ENCODE measurements around the gene MACROD2. TPM values are rescaled to one million over a fixed set of nuclear protein-coding genes. Genes with fewer than 3 reads are reported as not detected.

The MACROD2 gene
- total RNA-seq, 2 experiments from 2014 or later, result not detected

DNA sequence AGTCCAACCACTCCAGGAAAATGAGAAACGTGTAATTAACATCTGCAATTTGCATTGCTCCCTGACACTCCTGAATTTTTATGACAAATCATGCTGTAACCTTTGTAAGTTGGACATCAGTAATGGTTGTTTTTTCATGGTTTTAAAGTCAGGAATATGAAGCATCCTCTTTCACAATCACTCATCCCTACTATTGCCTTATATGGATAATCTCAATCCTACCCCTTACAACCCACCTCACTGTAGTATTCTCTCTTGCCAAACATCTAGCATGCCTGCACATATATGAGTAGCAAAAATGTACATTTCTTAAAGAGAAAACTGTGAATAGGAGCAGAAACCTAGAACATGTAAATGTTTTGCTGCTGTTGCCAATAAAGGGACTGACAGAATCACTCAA, 1848.5 kb downstream of the MACROD2 start:
- Mint-ChIP-seq H3K27me3 (no peaks in the 10 kb centered on the region), H3K4me1 (no peaks in the 10 kb centered on the region), H3K27ac (no peak overlapping the region), H3K4me3 (no peak overlapping the region), H3K9me3 (peaks cover 4% of the 10 kb centered on the region), H3K36me3 (ENCODE audit: low read depth) (no peaks in the 10 kb centered on the region)
- ChIA-PET CTCF (no interaction called here), POLR2A (no interaction called here)
- DNase-seq, result no peak

DNA sequence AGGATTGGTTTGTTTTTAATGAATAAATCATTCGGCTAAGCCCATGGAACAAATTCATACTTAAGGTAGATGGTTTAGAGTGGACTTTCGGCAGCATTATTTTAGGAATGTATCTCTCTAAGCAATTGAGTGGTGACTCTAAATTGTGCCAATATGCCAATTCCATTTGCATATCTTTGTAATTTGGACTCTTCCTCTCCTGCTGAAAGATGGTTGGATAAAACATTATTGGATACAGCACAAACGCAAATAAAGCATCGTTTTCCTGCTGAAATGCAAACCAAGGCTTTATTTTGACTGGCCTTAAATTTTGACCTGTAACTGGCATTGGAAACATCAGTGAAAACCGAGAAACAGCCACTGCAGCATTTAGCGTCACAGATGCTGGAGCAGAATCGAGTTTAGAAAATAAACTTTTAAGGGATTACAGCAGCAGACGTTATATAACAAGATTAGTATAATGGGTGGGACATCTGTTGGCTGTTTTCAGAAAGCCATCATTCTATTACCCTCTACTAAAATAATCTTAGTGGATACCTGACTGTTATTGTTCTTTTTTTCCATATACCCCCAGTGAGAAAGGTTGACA, 1852.0 kb downstream of the MACROD2 start:
- peaks cover 15% of the 10 kb centered on the region for H3K9me3 Mint-ChIP-seq
- no peaks in the 10 kb centered on the region for H3K4me1 Mint-ChIP-seq
- no peak overlapping the region for H3K4me3 Mint-ChIP-seq
- no peak for DNase-seq
- H3K27ac Mint-ChIP-seq, result no peak overlapping the region
- no peaks in the 10 kb centered on the region for H3K27me3 Mint-ChIP-seq
- CTCF ChIA-PET, result no interaction called here
- POLR2A ChIA-PET, result no interaction called here
- H3K36me3 Mint-ChIP-seq (ENCODE audit: low read depth), result no peaks in the 10 kb centered on the region

DNA sequence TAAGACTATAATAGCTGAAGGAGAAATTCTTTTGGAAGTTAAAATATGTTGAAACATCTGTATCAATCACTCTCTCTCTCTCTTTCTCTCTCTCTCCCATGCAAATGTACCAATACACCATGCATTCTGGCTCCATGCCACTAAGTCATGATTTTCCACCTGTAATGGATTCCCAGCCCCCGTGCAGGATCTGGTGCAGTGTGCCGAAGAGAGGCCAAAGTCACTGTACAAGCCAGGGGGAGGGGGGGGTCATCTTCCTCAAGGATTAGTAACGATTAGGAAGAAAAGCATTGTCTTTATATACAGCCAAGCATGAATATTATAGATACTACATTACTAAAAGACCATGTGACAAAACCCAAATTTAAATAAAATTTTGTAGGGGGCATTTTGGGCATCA, 1852.8 kb downstream of the MACROD2 start:
- no peak for DNase-seq
- Mint-ChIP-seq H3K27ac (no peak overlapping the region), H3K4me1 (no peaks in the 10 kb centered on the region), H3K4me3 (no peak overlapping the region), H3K36me3 (ENCODE audit: low read depth) (no peaks in the 10 kb centered on the region), H3K9me3 (peaks cover 16% of the 10 kb centered on the region), H3K27me3 (no peaks in the 10 kb centered on the region)
- POLR2A ChIA-PET, result no interaction called here
- CTCF ChIA-PET, result no interaction called here

DNA sequence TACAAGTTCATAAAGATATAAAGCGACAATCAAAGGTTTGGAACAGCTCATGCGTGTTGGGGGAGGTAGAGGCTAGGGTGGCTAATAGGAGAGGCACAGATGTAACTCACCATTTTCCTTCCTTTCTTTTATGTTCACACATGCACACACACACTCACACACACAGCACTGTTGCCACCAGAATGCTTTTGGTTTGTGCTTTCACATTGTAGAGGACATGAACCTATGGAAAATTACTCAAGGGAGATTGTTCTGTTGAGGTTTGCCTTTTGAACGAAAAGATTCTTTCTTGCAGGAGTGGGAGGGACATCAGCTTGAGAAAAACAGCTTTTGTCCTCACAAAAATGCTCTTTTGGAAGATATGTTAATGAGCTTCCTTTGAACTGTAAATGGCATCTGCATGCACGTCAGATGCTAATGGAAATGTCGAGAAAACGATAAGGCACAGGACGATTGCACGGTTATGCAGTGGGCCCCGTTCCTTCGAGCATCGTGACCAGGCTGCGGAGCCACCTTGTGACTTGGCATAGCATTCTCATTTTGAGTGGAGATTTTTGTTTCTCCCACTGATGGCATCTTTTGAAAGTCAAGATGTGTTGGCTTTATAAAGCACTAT, 1853.8 kb downstream of the MACROD2 start:
- Mint-ChIP-seq H3K27ac (no peak overlapping the region), H3K27me3 (no peaks in the 10 kb centered on the region), H3K4me3 (no peak overlapping the region), H3K4me1 (no peaks in the 10 kb centered on the region), H3K9me3 (peaks cover 17% of the 10 kb centered on the region), H3K36me3 (ENCODE audit: low read depth) (no peaks in the 10 kb centered on the region)
- DNase-seq, result no peak
- ChIA-PET CTCF (no interaction called here), POLR2A (no interaction called here)

DNA sequence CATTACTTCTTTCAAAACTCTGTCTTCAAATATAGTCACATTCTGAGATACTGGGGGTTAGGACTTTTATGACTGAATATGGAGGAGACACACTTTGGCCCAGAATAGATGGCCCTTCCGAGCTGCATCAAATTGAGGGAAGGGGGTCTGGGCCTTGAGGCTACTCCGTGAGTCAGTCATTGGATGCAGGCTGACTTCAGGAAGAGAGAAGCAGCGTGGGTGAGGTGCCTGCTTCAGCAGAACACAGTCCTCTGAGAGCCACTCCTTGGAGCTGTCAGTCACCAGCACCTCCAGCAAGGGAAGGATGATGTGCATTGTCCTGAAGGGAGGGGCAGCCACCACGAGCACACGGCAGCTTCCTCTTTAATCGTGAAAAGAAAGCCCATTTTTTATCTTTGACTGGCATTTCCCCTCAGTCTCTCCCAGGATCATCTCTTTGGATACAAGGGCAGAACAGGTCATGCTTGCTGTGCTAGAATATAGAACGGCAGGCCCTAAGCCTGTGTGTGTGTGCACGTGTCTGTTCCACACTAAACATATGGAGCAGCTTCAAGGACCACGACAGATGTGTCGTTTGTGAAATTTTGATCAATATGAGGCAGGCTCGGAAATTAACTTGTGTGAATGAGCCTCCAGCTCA, 1856.4 kb downstream of the MACROD2 start:
- H3K27me3 Mint-ChIP-seq, result no peaks in the 10 kb centered on the region
- no peak for DNase-seq
- no peak overlapping the region for H3K27ac Mint-ChIP-seq
- no peaks in the 10 kb centered on the region for H3K4me1 Mint-ChIP-seq
- H3K9me3 Mint-ChIP-seq, result peaks cover 17% of the 10 kb centered on the region
- no peaks in the 10 kb centered on the region for H3K36me3 Mint-ChIP-seq (ENCODE audit: low read depth)
- ChIA-PET CTCF (no interaction called here), POLR2A (no interaction called here)
- H3K4me3 Mint-ChIP-seq, result no peak overlapping the region

DNA sequence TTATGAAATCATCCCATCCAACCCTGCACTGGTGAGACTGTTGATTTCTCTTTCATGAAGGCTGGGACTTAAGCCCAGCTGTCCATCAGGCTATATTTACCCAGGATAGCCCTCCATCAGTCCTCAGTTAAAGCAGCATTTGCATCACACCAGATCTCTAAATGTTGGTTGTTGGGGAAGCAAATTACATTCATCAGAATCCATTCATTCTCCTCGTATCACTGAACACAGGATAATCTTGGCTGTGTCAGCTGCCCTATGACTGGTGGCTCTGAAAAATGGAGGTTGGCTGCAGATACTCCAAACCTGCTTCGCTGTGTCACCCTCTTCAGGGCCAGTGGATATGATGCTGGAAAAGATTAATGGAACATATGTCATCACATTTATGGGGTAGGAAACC, 1859.6 kb downstream of the MACROD2 start:
- Mint-ChIP-seq H3K4me3 (no peak overlapping the region), H3K27ac (no peak overlapping the region), H3K9me3 (peaks cover 11% of the 10 kb centered on the region), H3K4me1 (no peaks in the 10 kb centered on the region), H3K36me3 (ENCODE audit: low read depth) (no peaks in the 10 kb centered on the region), H3K27me3 (no peaks in the 10 kb centered on the region)
- POLR2A ChIA-PET, result no interaction called here
- CTCF ChIA-PET, result no interaction called here
- DNase-seq, result no peak

DNA sequence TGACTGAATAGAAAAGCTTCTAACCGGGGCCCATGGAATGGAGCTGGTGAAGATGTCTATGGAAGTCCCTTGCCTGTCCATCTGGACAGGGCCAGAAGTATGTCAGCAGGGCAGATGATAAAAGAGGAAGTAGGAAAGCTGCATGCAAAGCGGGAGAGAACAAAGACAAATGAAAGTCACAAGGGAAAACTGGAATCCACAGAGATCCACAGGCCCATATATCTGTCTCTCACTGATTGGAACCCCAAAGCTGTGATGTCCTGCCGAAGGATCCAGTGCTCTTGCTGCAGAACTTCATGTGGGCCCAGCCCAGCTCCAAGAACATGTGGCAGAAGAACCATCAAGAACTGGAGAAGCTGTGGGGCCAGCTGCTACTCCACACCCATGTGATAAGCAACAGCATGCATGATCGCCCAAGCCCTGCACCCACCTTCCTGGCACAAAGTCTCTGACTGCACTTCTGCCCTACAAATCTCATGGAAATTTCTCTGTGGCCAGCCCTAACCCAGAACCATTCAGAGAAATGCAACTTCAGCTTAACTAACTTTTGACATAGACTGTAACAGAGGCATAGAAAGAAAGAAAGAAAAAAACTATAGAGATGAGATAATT, 1862.0 kb downstream of the MACROD2 start:
- H3K27me3 Mint-ChIP-seq, result no peaks in the 10 kb centered on the region
- no peak overlapping the region for H3K4me3 Mint-ChIP-seq
- ChIA-PET POLR2A (no interaction called here), CTCF (no interaction called here)
- no peak overlapping the region for H3K27ac Mint-ChIP-seq
- H3K4me1 Mint-ChIP-seq, result no peaks in the 10 kb centered on the region
- H3K9me3 Mint-ChIP-seq, result peaks cover 5% of the 10 kb centered on the region
- DNase-seq, result no peak
- no peaks in the 10 kb centered on the region for H3K36me3 Mint-ChIP-seq (ENCODE audit: low read depth)

DNA sequence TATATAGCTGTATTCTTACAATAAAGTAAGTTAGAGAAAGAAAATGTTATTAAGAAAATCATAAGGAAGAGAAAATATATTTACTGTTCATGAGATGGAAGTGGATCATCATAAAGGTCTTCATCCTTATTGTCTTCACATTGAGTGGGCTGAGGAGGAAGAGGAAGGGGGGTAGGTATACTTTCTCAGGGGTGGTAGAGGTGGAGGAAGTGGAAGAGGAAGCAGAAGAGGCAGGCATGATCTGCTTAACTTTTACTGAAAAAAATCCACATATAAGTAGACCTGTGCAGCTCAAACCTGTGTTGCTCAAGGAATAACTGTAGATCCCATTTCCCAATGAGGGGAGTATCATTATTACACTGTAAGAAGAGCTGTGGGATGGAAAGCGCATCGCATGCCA, 1863.7 kb downstream of the MACROD2 start:
- CTCF ChIA-PET, result no interaction called here

DNA sequence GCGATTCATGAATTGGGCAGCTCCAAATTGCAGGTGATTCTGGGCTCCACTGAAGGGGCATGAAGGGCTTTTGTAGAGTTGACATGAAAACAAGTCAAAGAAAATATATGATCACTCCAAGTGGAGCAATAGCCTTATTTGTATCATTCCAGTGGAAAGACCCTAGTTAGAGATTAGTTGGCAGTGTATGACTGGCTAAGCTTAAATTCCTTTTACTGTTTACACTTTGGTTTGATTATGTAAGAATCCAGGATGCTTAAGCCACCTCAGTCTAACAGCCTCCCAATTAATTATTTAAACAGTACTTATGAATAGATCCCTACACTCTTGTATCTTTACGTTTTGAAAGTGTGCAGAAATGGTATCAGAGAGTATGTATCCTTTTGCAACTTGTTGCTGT, 1865.5 kb downstream of the MACROD2 start:
- peaks cover 3% of the 10 kb centered on the region for H3K9me3 Mint-ChIP-seq
- H3K27me3 Mint-ChIP-seq, result no peaks in the 10 kb centered on the region
- no peaks in the 10 kb centered on the region for H3K4me1 Mint-ChIP-seq
- no peak for DNase-seq
- H3K36me3 Mint-ChIP-seq (ENCODE audit: low read depth), result no peaks in the 10 kb centered on the region
- no peak overlapping the region for H3K27ac Mint-ChIP-seq
- ChIA-PET CTCF (no interaction called here), POLR2A (no interaction called here)
- no peak overlapping the region for H3K4me3 Mint-ChIP-seq

More for the DNA sequence above, 1863.7 kb downstream of the MACROD2 start:
- Mint-ChIP-seq H3K9me3 (peaks cover 3% of the 10 kb centered on the region), H3K4me3 (no peak overlapping the region), H3K27ac (no peak overlapping the region), H3K4me1 (no peaks in the 10 kb centered on the region), H3K27me3 (no peaks in the 10 kb centered on the region), H3K36me3 (ENCODE audit: low read depth) (no peaks in the 10 kb centered on the region)
- POLR2A ChIA-PET, result no interaction called here
- DNase-seq, result no peak

DNA sequence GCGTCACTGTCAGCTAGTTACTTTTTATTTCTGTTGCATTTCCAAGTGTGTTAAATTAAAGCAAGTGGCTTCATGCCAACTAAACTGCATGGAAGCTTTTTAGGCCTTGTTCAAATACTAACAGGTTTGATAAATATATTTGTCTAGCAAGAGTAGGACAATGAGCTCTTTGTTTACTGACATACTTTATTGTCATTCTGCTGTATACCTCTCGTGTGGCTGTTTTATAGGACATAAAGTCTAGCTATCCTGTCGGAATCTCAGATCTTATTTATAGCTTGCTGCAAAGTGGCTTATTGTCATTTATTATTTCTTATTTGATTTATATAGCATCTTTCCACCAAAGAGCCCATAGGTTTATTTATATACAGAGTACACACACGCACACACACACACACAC, 1866.9 kb downstream of the MACROD2 start:
- ChIA-PET POLR2A (no interaction called here), CTCF (no interaction called here)
- DNase-seq, result no peak
- no peaks in the 10 kb centered on the region for H3K27me3 Mint-ChIP-seq
- H3K4me3 Mint-ChIP-seq, result no peak overlapping the region
- H3K27ac Mint-ChIP-seq, result no peak overlapping the region
- no peaks in the 10 kb centered on the region for H3K4me1 Mint-ChIP-seq
- H3K9me3 Mint-ChIP-seq, result peaks cover 4% of the 10 kb centered on the region
- no peaks in the 10 kb centered on the region for H3K36me3 Mint-ChIP-seq (ENCODE audit: low read depth)

DNA sequence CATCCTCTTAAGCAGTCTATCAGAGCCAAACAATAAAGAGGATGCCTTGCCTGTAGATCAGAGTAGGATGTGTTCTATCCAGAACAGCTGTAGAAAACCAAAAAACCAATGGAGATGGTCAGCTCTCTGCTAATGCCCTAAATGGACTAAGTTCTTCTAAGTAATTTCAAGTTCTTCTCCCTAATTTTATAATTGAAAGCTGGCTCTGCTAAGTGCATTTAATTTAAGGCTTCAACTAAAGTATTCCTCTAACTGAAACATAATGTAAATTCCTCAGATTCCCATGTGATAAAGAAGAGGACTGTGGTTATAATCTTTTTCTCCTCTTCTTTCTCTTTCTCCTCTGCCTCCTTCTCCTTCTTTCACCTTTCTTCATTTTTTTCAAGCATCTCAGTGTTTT, 1868.4 kb downstream of the MACROD2 start:
- peaks cover 7% of the 10 kb centered on the region for H3K9me3 Mint-ChIP-seq
- no peaks in the 10 kb centered on the region for H3K36me3 Mint-ChIP-seq (ENCODE audit: low read depth)
- ChIA-PET POLR2A (no interaction called here), CTCF (no interaction called here)
- no peaks in the 10 kb centered on the region for H3K4me1 Mint-ChIP-seq
- no peak overlapping the region for H3K4me3 Mint-ChIP-seq
- no peaks in the 10 kb centered on the region for H3K27me3 Mint-ChIP-seq
- H3K27ac Mint-ChIP-seq, result no peak overlapping the region
- no peak for DNase-seq

DNA sequence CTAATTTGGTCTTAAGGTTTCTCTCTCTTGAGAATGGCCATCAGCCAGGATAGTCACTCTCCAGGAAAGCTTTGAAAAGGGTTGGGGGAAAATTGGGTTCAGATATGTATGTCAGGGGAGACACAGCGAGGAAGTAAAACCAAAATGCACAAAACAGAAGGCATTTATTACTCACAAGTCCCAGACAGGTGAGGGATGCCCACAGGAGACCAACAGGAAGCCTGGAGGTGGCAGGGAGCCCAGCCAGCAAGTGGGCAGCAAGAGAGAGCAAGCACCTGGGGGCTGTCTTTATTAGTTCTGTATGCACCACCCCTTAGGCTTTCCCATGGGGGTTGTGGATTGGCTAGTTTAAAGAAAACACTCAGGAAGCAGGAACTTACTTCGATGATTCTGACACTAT, 1870.2 kb downstream of the MACROD2 start:
- no peak for DNase-seq
- H3K27ac Mint-ChIP-seq, result no peak overlapping the region
- CTCF ChIA-PET, result no interaction called here
- H3K9me3 Mint-ChIP-seq, result peaks cover 5% of the 10 kb centered on the region
- POLR2A ChIA-PET, result no interaction called here
- no peak overlapping the region for H3K4me3 Mint-ChIP-seq
- H3K27me3 Mint-ChIP-seq, result no peaks in the 10 kb centered on the region
- H3K36me3 Mint-ChIP-seq (ENCODE audit: low read depth), result no peaks in the 10 kb centered on the region
- H3K4me1 Mint-ChIP-seq, result no peaks in the 10 kb centered on the region

DNA sequence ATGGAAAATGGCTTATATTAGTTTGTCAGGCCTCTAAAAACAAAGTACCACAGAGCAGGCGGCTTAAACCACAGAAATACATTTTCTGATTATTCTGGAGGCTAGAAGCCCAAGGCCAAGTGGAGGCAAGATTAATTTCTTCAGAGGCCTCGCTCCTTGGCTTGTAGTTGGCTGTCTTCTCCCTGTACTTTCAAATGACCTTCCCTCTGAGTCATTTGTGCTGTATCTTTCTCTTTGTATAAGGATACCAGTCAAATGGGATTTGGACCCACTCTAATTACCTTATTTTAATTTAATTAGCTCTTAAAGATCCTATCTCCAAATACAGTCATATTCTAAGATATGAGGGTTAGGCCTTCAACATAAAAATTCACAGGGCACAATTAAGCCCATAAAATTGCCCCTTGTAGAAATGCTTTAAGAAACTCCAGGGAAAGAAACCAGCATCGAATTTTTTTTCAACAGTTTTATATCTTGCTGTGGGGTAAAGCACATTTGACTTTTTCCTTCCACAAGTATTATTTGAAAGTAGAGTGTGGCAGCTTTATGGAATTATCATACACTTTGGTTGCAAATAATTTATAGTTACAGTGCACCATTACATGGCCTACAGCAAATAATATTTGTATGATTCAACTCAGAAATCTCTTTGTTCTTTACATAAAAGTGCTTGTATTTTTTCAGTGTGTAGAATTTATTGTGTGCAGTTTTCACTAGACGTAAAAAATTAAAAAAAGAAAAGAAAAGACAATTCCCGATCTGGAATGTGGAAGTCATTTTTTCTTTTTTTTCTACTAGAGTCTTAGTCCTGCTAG, 1871.8 kb downstream of the MACROD2 start:
- ChIA-PET CTCF (no interaction called here), POLR2A (no interaction called here)
- H3K27ac Mint-ChIP-seq, result no peak overlapping the region
- no peaks in the 10 kb centered on the region for H3K4me1 Mint-ChIP-seq
- H3K9me3 Mint-ChIP-seq, result peaks cover 8% of the 10 kb centered on the region
- H3K36me3 Mint-ChIP-seq (ENCODE audit: low read depth), result no peaks in the 10 kb centered on the region
- no peaks in the 10 kb centered on the region for H3K27me3 Mint-ChIP-seq
- H3K4me3 Mint-ChIP-seq, result no peak overlapping the region
- DNase-seq, result no peak

All from activated CD4-positive, alpha-beta memory T cell treated with anti-CD3 and anti-CD28 coated beads, Interleukin-2, amount 10 ng/mL, durations not matched to agents 7 days and 5 days (primary cell).